GM10266 (cell line): Measurements from ENCODE around the gene TCAF1.
"Not testable (repeated sequence)": the region's sequence is repeated elsewhere in the genome, so short reads cannot be mapped to it uniquely, and the experiment has no call there.

Experiments
- DNase-seq: peaks from one replicate; pipeline ENCODE4 v3.0.0; 2012; ENCODE audit errors: extremely low spot score
- TF ChIP-seq, protein P1 (sequence below): IDR thresholded peaks from 2 replicates; pipeline ENCODE4 v1.5.1; 2012; ENCODE audit warnings: mild to moderate bottlenecking, low read depth; ENCODE audit not compliant: control insufficient read depth, insufficient read depth; ENCODE audit errors: missing control alignments

TCAF1 gene

DNA sequence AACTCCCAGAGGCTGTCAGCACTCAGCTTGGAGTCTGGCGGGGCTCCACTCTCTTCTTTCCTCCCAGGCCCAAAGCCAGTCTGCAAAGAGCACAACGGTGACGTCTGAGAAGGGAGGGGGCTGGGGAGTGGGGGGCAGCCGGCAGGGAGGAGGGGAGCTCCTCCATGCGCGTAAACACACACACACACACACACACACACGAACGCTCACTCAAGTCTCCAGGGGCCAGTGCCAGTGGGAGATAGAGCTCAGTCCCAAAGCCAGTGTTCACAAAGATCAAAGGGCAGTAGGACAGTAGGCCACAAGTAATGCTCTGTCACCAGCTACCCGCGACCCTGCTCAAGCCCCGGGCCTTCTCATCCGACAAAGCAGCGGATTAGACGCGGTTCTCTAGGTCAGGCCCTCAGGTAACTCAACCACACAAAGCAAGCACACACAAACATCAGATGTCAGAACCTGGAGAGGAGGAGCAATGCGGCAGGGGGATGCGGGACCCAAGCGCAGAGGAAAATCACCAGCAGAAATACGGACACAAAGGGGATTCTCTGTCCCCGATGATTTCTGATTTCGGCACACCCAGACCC, 19.9 kb downstream of the TCAF1 start:
- TF ChIP-seq, protein P1, sequence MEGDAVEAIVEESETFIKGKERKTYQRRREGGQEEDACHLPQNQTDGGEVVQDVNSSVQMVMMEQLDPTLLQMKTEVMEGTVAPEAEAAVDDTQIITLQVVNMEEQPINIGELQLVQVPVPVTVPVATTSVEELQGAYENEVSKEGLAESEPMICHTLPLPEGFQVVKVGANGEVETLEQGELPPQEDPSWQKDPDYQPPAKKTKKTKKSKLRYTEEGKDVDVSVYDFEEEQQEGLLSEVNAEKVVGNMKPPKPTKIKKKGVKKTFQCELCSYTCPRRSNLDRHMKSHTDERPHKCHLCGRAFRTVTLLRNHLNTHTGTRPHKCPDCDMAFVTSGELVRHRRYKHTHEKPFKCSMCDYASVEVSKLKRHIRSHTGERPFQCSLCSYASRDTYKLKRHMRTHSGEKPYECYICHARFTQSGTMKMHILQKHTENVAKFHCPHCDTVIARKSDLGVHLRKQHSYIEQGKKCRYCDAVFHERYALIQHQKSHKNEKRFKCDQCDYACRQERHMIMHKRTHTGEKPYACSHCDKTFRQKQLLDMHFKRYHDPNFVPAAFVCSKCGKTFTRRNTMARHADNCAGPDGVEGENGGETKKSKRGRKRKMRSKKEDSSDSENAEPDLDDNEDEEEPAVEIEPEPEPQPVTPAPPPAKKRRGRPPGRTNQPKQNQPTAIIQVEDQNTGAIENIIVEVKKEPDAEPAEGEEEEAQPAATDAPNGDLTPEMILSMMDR = no peak
- DNase-seq = no peak

DNA sequence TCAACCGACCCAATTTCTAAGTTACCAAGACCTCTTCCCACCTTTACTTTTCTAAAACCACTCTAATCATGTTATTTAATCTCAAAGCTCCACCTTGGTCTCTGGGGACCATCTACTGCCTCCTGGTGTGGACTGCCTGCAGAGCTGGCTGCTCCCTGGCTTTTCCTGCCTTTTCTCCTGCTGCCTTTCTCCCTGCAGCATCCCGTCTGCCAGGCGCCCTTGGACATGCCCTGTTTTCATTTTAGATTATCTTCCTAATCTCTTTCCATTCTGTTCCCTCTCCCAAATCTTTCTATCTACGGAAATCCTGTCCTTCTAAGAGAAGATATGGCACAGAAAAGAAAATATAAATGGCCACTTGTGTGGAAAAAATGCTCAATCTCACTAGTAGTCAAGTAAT, 23.1 kb downstream of the TCAF1 start:
- TF ChIP-seq, protein P1 = no peak
- no peak for DNase-seq

DNA sequence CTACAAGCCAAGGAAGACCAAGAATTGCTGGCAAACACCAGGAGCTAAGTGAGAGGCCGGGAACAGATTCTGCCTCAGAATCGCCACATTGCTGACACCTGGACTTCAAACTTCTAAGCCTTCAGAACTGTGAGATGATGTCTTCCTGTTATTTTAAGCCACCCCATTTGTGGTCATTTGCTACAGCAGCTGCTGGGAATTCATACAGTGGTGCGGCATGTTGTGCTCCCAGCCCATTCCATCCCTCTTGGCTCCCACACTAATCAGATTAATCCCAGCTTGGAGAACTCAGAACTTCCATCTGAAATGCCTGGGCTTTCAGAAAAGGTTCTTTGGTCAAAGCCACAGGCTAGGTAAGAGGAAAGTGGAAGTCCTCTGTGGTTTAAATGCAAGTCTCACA, 24.9 kb downstream of the TCAF1 start:
- TF ChIP-seq, protein P1 = no peak
- no peak for DNase-seq

DNA sequence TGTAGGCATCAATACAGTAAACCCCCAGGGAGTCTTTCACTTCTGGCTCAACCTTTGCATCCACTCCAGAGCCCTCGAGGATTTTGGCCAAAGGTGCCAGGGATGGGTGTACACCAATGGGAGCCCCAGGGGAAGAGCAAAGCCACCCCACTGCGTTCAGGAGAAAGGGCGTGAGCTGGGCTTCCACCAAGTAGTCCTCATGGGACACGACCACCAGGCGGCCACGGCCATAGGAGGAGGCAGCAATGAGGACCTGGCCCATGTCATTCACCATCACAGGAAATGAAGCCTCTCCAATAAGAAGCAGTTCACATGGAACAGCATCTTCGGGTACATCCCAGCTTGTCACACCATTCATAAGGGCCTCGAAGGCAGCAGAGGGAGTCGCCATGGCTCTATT, 25.8 kb downstream of the TCAF1 start:
- TF ChIP-seq, protein P1 = no peak
- no peak for DNase-seq

DNA sequence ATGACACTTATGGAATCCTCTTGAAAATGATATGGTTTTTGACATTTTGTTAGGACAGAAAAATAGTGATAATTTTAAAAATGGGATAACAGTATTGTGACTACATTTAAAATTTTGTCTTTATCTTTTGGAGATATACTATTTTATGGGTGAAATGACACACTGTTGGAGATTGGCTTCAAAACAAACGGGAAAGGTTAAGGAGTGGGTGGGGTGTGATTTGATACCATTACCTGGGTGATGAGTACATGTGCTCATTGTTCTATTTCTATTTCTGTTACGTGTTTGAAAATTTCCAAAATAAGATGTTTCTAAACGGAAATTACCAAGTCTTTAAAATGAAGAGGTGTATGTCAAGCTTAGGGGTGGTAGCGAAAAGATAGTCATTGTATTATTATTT, 28.7 kb downstream of the TCAF1 start:
- not testable (repeated sequence) for DNase-seq

DNA sequence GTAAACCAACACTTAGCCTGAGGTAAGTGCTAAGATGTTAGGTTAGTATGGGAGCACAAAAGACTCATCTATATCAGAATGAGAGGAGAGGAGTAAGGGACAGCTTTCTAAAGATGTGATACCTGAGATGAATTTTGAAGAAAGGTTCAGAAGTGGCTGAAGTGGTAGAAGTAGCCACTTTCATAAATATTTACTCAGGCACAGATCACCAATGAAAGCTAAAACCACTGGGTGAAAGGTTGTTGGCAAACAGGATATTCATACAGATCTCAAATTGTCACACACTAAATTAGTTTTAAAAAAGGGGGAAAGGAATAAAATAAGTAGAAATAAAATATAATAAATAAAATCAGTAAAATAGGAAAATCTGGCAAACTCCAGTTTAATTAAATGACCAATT, 30.4 kb downstream of the TCAF1 start:
- not testable (repeated sequence) for DNase-seq

DNA sequence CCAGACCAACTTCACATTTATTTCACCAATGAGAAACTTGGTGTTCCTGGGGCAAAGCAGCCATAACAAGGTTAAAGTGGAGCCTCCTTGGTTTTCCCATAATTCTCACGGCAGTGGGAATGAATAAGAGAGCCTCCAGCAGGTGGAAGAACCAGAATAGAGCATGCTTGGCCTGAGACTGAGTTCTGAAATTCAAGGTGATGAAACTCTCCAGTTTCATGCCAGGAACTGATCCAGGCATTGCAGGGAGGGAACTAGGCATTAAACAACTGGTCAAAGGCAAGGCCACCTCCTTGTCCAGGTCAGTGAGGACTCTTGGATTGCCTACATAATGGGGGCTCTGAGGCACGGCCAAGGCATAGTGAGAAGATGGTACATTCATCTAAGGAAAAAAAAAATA, 44.0 kb downstream of the TCAF1 start:
- not testable (repeated sequence) for DNase-seq

DNA sequence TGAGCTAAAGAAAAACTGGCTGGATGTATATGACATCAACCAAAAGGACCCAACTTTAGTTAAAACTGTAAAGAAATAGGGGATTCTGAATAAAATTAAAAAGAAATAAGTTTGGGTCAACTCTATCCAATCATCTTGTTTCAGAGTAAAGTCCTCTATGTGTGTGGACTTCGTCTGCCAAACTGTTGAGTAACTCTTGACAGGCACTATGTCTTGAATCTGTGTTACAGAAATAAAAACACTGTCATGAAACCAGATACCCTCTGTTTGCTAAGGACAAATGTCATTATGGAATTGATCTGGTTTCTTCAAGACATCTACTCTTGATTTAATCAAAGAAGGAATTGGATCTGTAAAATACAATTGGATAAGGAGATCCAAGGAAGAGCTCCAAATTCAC, 46.5 kb downstream of the TCAF1 start:
- not testable (repeated sequence) for DNase-seq

DNA sequence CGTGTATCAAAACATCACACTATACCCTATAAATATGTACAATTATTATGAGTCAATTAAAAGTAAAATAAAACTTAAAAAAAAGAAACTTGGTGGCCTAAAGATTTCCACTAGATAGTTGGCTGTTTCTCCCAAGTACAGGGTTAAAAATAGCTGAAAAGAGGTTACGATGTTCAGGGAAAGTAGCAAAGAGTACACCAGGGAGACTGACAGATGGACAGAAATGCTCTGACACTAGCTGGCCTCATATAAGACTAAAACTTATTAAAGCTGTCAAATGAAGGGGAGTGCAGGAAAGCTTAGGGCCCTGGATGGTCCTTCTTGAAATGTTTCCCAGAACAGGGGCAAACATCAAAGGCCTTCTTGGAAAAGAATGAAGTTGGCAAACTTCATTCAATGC, 51.3 kb downstream of the TCAF1 start:
- TF ChIP-seq, protein P1 = no peak
- DNase-seq = no peak

DNA sequence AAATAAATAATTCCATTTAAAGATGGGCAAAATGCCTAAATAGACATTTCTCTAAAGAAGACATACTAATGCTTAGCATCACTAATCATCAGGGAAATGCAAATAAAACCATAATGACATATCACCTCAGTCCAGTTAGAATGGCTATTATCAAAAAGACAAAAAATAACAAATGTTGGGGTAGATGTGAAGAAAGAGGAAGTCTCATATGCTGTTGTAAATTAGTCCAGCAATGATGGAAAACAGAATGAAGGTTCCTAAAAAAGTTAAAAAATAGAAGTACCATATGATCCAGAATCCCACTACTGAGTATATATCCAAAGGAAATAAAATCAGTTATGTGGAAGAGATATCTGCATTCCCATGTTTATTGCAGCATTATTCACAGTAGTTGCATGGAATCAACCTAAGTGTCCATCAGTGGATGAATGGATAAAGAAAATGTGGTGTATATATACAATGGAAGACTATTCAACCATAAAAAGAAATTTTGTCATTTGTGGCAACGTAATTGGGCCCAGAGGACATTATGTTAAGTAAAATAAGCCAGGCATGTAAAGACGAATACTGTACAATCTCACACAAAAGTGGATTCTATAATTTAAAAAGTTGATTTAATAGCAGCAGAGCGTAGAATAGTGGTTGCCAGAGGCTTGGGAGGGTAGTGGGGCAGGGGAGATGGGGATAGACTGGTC, 52.0 kb downstream of the TCAF1 start:
- no peak for DNase-seq
- TF ChIP-seq, protein P1 = no peak
